HuH-7 (cell line): ENCODE measurements around the gene AGGF1.
"Not testable (repeated sequence)": the region's sequence is repeated elsewhere in the genome, so short reads cannot be mapped to it uniquely, and the experiment has no call there.

Experiments
- DNase-seq: peaks from one replicate; pipeline ENCODE4 v3.0.0; 2011; ENCODE audit warnings: low spot score

AGGF1 gene

GRCh38 chr5:77086689-77087483 lies 56.7 kb downstream of the AGGF1 start, which contains the start of gene ZBED3:
ZBED3 (minus strand) TSS chr5:77087285; CDS start chr5:77077878, 9,407 bp downstream.
- DNase-seq: peak; percentile 79

DNA sequence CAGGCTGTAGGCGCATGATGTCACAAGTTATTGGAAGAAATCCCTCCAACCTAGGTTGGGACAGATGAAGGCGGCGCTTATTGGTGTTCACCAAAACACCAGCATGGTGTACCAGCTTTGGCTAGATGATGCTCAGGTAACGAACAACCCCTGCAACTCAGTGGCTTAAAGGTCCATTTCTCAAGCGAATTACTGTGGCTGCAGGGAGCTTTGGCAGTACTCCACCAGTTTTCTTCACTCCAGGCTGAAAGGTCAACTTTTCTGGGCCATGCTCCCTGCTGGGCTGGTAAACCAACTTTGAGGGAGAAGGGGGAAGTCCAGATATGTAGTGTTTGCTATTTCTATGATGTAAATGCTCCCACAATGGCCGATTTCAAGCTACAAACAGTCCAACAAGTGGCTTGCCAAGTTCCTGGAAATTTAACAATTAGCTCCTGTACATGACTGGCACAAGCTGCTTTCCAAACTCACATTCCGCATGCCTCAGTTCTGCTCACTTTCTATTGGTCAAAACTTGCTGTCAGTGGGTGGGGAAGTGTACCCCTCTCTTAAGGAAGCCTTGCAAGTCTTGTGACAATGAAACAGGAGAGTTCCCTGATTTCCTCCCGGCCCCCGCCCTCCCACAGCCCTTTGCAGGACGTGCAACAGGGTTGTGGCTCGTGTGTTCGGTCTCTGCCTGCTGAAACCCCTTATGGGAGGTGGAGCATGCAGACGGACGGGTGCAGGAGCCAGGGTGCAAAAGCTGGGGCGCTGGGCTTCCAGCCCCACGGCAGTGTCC lies 57.5 kb downstream of the AGGF1 start:
- DNase-seq: peak; percentile 27

- DNase-seq: no peak
These were observed 65.0 kb downstream of the AGGF1 start for GRCh38 chr5:77095189-77095588.

DNA sequence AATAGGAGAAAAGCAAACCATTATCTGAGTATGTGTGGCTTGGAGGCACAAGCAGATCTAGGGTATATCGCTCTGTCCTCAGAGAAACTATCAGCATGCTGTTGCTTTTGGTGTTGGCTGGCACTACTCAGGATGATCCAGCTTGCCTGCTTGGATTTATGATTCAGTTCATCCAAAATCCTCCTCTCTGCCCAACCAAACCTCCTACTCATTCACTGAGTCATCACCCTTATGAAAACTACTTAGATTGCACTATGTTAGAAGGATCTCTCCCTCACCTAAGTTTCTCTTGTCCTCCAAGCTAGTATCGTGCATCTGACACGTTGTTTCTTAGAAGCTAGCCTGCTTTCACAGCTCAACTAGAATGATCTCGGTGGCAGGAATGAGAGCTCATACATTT lies 71.1 kb downstream of the AGGF1 start:
- no peak for DNase-seq

DNA sequence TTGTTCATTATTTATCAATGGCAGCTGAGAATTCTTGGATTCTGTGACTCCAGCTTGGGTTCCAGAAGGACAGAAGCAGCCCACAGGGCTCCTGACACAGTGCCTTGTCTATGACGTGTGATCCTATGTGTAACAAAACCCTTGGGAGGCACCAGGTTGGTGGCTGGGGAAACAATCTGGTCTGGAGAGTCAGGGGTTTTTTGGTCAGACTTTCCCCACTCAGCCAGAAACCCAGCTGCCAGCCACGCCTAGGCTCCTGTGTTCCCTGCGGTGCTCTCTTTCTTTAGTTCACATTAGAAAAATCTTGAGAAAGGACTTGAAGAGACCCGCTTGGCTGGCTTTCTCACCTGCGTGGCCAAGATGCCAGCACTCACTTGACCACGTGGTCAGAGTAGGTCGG lies 72.3 kb downstream of the AGGF1 start:
- DNase-seq: no peak

- DNase-seq: no peak
These were observed 73.3 kb downstream of the AGGF1 start for GRCh38 chr5:77103457-77103856.

DNA sequence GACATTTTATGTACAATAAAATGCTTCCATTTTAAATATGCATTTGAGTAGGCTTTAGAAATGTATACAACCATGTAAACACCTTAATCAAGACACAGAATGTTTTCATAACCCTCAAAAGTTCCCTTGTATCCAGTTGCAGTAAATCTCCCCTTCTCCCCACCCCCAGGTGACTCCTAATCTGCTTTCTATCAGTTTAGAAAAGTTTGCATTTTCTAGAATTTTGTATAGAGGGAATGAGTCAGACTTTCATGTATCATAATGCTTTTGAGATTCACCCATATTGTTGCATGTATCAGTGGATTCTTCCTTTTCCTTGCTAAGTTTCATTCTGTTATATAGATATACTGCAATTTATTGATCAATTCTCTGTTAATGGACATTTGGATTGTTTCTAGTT lies 74.6 kb downstream of the AGGF1 start:
- no peak for DNase-seq

DNA sequence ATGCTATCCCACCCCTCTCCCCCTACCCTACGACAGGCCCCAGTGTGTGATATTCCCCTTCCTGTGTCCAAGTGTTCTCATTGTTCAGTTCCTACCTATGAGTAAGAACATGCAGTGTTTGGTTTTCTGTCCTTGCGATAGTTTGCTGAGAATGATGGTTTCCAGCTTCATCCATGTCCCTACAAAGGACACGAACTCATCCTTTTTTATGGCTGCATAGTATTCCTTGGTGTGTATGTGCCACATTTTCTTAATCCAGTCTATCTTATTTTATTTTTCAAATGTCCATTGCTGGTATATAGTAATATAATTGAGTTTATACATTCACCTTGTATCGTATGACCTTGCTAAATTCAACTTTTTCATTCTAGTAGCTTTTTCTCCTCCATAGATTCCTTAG lies 76.8 kb downstream of the AGGF1 start:
- not testable (repeated sequence) for DNase-seq
